PC-3 (cell line): ENCODE data around the gene HTD2. TPM values are rescaled to one million over a fixed set of nuclear protein-coding genes. Genes with fewer than 3 reads are reported as not detected.

Source experiments
- ATAC-seq: fragments of 200-7000 bp; cut with Tn5 transposase; 2 replicates; pipeline ENCODE4 v1.9.1; 2020; ENCODE audit warnings: mild to moderate bottlenecking, moderate library complexity
- BruUV-seq: library from RNA; stranded (reverse); fragments of 400-500 nt; replicated peaks from 2 replicates; lab custom pipeline; 2021; lab: Mats Ljungman, UMichigan
- CTCF ChIA-PET: fragments of 300-600 bp; sonication (Branson Sonifier 250); formaldehyde crosslinking; loops from one replicate; lab custom pipeline; 2022; ENCODE audit warnings: antibody characterized with exemption; lab: Charles Lee
- POLR2A ChIA-PET: fragments of 300-600 bp; sonication (Branson Sonifier 250); formaldehyde crosslinking; loops from one replicate; lab custom pipeline; 2022; ENCODE audit warnings: antibody characterized with exemption; ENCODE audit not compliant: unreplicated experiment; lab: Charles Lee
- DNase-seq: peaks from one replicate; pipeline ENCODE4 v3.0.0-alpha.2; 2015
- H2AFZ ChIP-seq: fragments of 300-600 bp; sonication (generic); 2 replicates; pipeline ENCODE4 v1.6.0; 2016; ENCODE audit warnings: antibody characterized with exemption, low read length
- H3F3A ChIP-seq: fragments of 300-600 bp; sonication (generic); one replicate; pipeline ENCODE4 v1.6.0; 2017; ENCODE audit warnings: antibody characterized with exemption, low read length, control low read depth, mild to moderate bottlenecking; ENCODE audit not compliant: unreplicated experiment
- H3K27ac ChIP-seq: fragments of 300-600 bp; sonication (generic); 2 replicates; pipeline ENCODE4 v1.5.1; 2016; ENCODE audit warnings: mild to moderate bottlenecking, low read length
- H3K27me3 ChIP-seq: fragments of 300-600 bp; sonication (generic); 2 replicates; pipeline ENCODE4 v1.6.1; 2016; ENCODE audit warnings: low read length, mixed read lengths
- H3K36me3 ChIP-seq: fragments of 300-600 bp; sonication (generic); 2 replicates; pipeline ENCODE4 v1.6.1; 2016; ENCODE audit warnings: low read depth, mixed run types, low read length, mixed read lengths
- H3K4me1 ChIP-seq: fragments of 300-600 bp; sonication (generic); 2 replicates; pipeline ENCODE4 v1.5.1; 2016; ENCODE audit warnings: low read length; ENCODE audit not compliant: insufficient read depth
- H3K4me2 ChIP-seq: fragments of 300-600 bp; sonication (generic); 2 replicates; pipeline ENCODE4 v1.6.0; 2016; ENCODE audit warnings: low read length
- H3K4me3 ChIP-seq: fragments of 300-600 bp; sonication (generic); 2 replicates; pipeline ENCODE4 v1.5.1; 2016; ENCODE audit warnings: mild to moderate bottlenecking, low read length, mixed read lengths
- H3K79me2 ChIP-seq: fragments of 300-600 bp; sonication (generic); 2 replicates; pipeline ENCODE4 v1.6.1; 2017; ENCODE audit warnings: low read length, mixed read lengths
- H3K9ac ChIP-seq: fragments of 300-600 bp; sonication (generic); 2 replicates; pipeline ENCODE4 v1.6.0; 2016; ENCODE audit warnings: mild to moderate bottlenecking, low read length
- H3K9me2 ChIP-seq: fragments of 300-600 bp; sonication (generic); replicated peaks from 2 replicates; pipeline ENCODE4 v1.6.1; 2016; ENCODE audit warnings: mixed run types, low read length, mixed read lengths
- H3K9me3 ChIP-seq: fragments of 300-600 bp; sonication (generic); 2 replicates; pipeline ENCODE4 v1.6.1; 2016; ENCODE audit warnings: low read length, mixed read lengths
- H4K20me1 ChIP-seq: fragments of 300-600 bp; sonication (generic); 2 replicates; pipeline ENCODE4 v1.6.1; 2016; ENCODE audit warnings: low read length, mixed read lengths
- EZH2 ChIP-seq: fragments of 300-600 bp; sonication (generic); IDR thresholded peaks from one replicate; pipeline ENCODE4 v1.6.1; 2017; ENCODE audit warnings: antibody characterized with exemption, mild to moderate bottlenecking, low read length; ENCODE audit not compliant: unreplicated experiment
- EZH2phosphoT487 ChIP-seq: fragments of 300-600 bp; sonication (generic); IDR thresholded peaks from 2 replicates; pipeline ENCODE4 v1.6.1; 2018; ENCODE audit warnings: mild to moderate bottlenecking, antibody characterized with exemption, low read length, borderline replicate concordance
- intact Hi-C: fragments of 100-400 bp; cut with micrococcal nuclease; formaldehyde crosslinking; loops from 2 replicates; pipeline ENCODE4 v1.9.0; 2023
- total RNA-seq: library from RNA; depleted of rRNA; stranded (reverse); fragments of >200 nt; gene quantifications from 2 replicates; pipeline ENCODE4 v1.2.3, GENCODE V29; 2014
- TF ChIP-seq, protein P1 (sequence below): fragments of 300-600 bp; sonication (generic); conservative IDR thresholded peaks from 2 replicates; pipeline ENCODE4 v1.5.1; 2017; ENCODE audit warnings: antibody characterized with exemption, low read depth, mild to moderate bottlenecking, low read length

HTD2 gene
- total RNA-seq, 1 experiment from 2014 or later = 6.9 TPM

DNA sequence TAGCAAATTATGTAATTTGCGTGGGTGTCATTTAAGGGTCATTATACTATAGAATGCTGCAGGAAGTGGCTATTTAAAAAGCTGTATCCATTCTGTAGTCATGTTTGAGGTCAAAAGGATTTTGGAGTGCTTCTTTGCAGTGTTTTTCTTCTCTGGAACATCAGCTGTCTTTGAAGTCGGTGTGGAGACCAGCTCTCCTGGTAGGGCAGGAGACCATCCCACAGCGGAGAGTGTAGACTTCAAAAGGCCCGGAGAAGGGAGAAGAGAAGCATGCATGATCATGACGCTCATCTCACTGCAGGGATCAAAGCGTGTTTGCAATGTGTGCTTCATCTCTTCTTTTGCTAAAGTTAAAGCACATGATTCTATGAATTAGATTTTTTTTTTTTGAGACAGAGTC, 46.3 kb downstream of the HTD2 start:
- ChIA-PET CTCF (no interaction called here), POLR2A (no interaction called here)
- Histone ChIP-seq H3K4me1 (peaks cover 9% of the 10 kb centered on the region), H3F3A (no peaks in the 10 kb centered on the region), H3K4me2 (no peak overlapping the region), H2AFZ (no peak overlapping the region), H3K9me3 (no peaks in the 10 kb centered on the region), H3K27me3 (no peaks in the 10 kb centered on the region), H4K20me1 (no peaks in the 10 kb centered on the region), H3K9ac (no peak overlapping the region), H3K36me3 (no peaks in the 10 kb centered on the region), H3K4me3 (no peak overlapping the region), H3K79me2 (no peaks in the 10 kb centered on the region), H3K9me2 (no peaks in the 10 kb centered on the region), H3K27ac (no peak overlapping the region)
- TF ChIP-seq EZH2 = no peak
- TF ChIP-seq, protein P1, sequence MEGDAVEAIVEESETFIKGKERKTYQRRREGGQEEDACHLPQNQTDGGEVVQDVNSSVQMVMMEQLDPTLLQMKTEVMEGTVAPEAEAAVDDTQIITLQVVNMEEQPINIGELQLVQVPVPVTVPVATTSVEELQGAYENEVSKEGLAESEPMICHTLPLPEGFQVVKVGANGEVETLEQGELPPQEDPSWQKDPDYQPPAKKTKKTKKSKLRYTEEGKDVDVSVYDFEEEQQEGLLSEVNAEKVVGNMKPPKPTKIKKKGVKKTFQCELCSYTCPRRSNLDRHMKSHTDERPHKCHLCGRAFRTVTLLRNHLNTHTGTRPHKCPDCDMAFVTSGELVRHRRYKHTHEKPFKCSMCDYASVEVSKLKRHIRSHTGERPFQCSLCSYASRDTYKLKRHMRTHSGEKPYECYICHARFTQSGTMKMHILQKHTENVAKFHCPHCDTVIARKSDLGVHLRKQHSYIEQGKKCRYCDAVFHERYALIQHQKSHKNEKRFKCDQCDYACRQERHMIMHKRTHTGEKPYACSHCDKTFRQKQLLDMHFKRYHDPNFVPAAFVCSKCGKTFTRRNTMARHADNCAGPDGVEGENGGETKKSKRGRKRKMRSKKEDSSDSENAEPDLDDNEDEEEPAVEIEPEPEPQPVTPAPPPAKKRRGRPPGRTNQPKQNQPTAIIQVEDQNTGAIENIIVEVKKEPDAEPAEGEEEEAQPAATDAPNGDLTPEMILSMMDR = no peak
- TF ChIP-seq EZH2phosphoT487 = no peak
- intact Hi-C loops = no loop called here
- BruUV-seq = no TSS peak
- no peak for DNase-seq
- no peak for ATAC-seq

DNA sequence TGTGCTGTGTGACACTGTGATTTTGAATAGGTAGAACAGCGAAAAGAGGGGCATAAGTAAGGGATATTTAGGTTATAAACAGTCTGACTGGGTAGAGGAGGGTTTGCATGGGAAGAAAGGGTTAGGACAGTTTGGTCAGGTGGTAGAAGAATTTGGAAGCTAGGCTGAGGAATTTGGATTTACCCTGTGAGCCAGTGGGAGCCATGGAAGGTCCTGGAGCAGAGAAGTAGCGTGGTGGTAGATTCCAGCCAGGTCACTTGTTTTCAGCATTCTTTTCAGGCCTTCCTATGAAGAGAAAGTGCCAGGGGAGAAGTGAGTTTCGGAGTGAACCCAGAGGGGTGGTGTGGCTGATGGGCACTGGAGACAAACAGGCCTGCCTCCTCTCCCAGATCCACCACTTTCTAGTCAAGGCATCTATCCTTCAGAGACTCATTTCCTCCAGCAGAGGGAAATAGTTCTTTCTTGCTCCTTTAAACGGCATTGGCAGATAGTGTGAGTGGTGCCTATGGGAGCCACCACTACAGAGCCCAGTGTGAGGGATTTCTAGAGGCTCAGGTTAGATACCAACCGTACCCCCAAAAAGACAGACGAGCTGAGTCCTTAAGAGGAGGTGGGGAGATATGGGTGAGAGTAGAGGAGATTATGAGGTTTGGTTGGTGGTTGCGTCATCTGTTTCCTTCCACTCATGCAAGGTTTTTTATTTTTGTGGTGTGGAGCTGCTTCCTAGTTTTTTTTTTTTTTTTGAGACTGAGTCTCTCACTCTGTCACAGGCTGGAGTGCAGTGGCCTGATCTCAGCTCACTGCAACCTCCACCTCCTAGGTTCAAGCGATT, 47.6 kb downstream of the HTD2 start:
- no peaks in the 10 kb centered on the region for H3K9me2 ChIP-seq
- H3K9me3 ChIP-seq = no peaks in the 10 kb centered on the region
- H3K27ac ChIP-seq = no peak overlapping the region
- TF ChIP-seq EZH2phosphoT487 (no peak), EZH2 (no peak)
- TF ChIP-seq, protein P1 = no peak
- no peak overlapping the region for H3K4me2 ChIP-seq
- no peaks in the 10 kb centered on the region for H4K20me1 ChIP-seq
- POLR2A ChIA-PET = no interaction called here
- CTCF ChIA-PET = no interaction called here
- no peak overlapping the region for H3K9ac ChIP-seq
- no peaks in the 10 kb centered on the region for H3F3A ChIP-seq
- no peaks in the 10 kb centered on the region for H3K79me2 ChIP-seq
- no peaks in the 10 kb centered on the region for H3K27me3 ChIP-seq
- intact Hi-C loops = no loop called here
- no peaks in the 10 kb centered on the region for H3K36me3 ChIP-seq
- no TSS peak for BruUV-seq
- peaks cover 9% of the 10 kb centered on the region for H3K4me1 ChIP-seq
- no peak overlapping the region for H2AFZ ChIP-seq
- no peak overlapping the region for H3K4me3 ChIP-seq
- ATAC-seq (no peak), DNase-seq (no peak)

DNA sequence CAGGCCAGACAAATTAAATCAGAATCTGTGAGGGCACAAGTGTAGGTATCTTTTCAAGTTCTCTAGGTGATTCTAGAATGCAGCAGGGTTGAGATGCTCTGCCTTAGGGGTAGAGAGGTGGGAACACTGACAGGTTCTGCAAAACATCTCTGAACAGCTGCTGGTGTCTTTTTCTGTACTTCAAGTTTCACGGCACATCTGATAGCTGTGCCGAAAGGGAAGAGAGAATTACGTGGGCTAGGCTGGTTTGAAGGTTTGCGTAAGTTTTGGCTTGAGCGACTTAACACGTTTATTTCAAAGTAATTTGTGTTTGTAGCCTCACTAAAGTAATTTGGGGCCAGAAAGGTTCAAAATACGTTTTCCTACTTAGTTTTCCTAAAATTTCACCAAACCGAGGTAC, 48.9 kb downstream of the HTD2 start:
- Histone ChIP-seq H3F3A (no peaks in the 10 kb centered on the region), H4K20me1 (no peaks in the 10 kb centered on the region), H3K9me3 (no peaks in the 10 kb centered on the region), H3K4me2 (no peak overlapping the region), H3K9ac (no peak overlapping the region), H3K36me3 (no peaks in the 10 kb centered on the region), H3K4me1 (peaks cover 7% of the 10 kb centered on the region), H2AFZ (no peak overlapping the region), H3K27ac (no peak overlapping the region), H3K9me2 (no peaks in the 10 kb centered on the region), H3K79me2 (no peaks in the 10 kb centered on the region), H3K4me3 (no peak overlapping the region), H3K27me3 (no peaks in the 10 kb centered on the region)
- intact Hi-C loops = no loop called here
- CTCF ChIA-PET = interaction anchor here (0.5 kb wide), 2 partner anchors 21 to 22 kb away, joined by 3 to 6 read pairs; partner anchors contain the start of gene PXK
- TF ChIP-seq, protein P1 = no peak
- TF ChIP-seq EZH2 (no peak), EZH2phosphoT487 (no peak)
- DNase-seq (no peak), ATAC-seq (no peak)
- POLR2A ChIA-PET = no interaction called here
- BruUV-seq = no TSS peak
